H9 (cell line): ENCODE results near the gene RAB24. TPM values are rescaled to one million over a fixed set of nuclear protein-coding genes. Genes with fewer than 3 reads are reported as not detected.

Source experiments
- DNase-seq: peaks from one replicate; pipeline ENCODE4 v3.0.0-alpha.2; 2017
- H2AFZ ChIP-seq: one replicate; pipeline ENCODE4 v1.6.1; 2013; ENCODE audit warnings: mild to moderate bottlenecking, low read length, control low read depth, moderate library complexity
- H2AK5ac ChIP-seq: 2 replicates; pipeline ENCODE4 v1.6.1; 2013; ENCODE audit warnings: low read length, control low read depth, mixed read lengths; ENCODE audit not compliant: insufficient read length
- H2BK120ac ChIP-seq: one replicate; pipeline ENCODE4 v1.6.1; 2013; ENCODE audit warnings: low read depth, mild to moderate bottlenecking, low read length, control low read depth, inconsistent platforms; ENCODE audit not compliant: poor library complexity, severe bottlenecking
- H2BK12ac ChIP-seq: 2 replicates; pipeline ENCODE4 v1.6.1; 2013; ENCODE audit warnings: low read length, control low read depth, mixed read lengths, low read depth; ENCODE audit not compliant: insufficient read length
- H2BK15ac ChIP-seq: 2 replicates; pipeline ENCODE4 v1.6.1; 2013; ENCODE audit warnings: low read depth, low read length, control low read depth
- H2BK20ac ChIP-seq: one replicate; pipeline ENCODE4 v1.6.1; 2013; ENCODE audit warnings: low read depth, mild to moderate bottlenecking, low read length, control low read depth, inconsistent platforms; ENCODE audit not compliant: poor library complexity, severe bottlenecking
- H2BK5ac ChIP-seq: 2 replicates; pipeline ENCODE4 v1.6.1; 2013; ENCODE audit warnings: low read length, control low read depth, mixed read lengths; ENCODE audit not compliant: insufficient read length
- H3K14ac ChIP-seq: 2 replicates; pipeline ENCODE4 v1.6.1; 2013; ENCODE audit warnings: low read length, control low read depth; ENCODE audit not compliant: insufficient read depth
- H3K18ac ChIP-seq: 2 replicates; pipeline ENCODE4 v1.6.1; 2013; ENCODE audit warnings: low read depth, mild to moderate bottlenecking, mixed read lengths, low read length, control low read depth; ENCODE audit not compliant: insufficient read length
- H3K23ac ChIP-seq: 2 replicates; pipeline ENCODE4 v1.6.1; 2013; ENCODE audit warnings: low read length, control low read depth, mixed read lengths, low read depth; ENCODE audit not compliant: insufficient read length
- H3K23me2 ChIP-seq: 2 replicates; pipeline ENCODE4 v1.6.1; 2013; ENCODE audit warnings: low read depth, mild to moderate bottlenecking, mixed read lengths, low read length, control low read depth; ENCODE audit not compliant: insufficient read length, poor library complexity, severe bottlenecking
- H3K27ac ChIP-seq: 2 replicates; pipeline ENCODE4 v1.5.1; 2013; ENCODE audit warnings: low read length, control low read depth, mixed read lengths, low read depth; ENCODE audit not compliant: insufficient read length
- H3K27me3 ChIP-seq: 2 replicates; pipeline ENCODE4 v1.6.1; 2013; ENCODE audit warnings: low read length, control low read depth, inconsistent platforms; ENCODE audit not compliant: insufficient read depth
- H3K4ac ChIP-seq: 2 replicates; pipeline ENCODE4 v1.6.1; 2013; ENCODE audit warnings: low read depth, mild to moderate bottlenecking, control low read depth, inconsistent platforms, low read length, moderate library complexity
- H3K4me1 ChIP-seq: 2 replicates; pipeline ENCODE4 v1.6.1; 2013; ENCODE audit warnings: low read length, control low read depth, inconsistent platforms; ENCODE audit not compliant: insufficient read depth
- H3K4me2 ChIP-seq: 2 replicates; pipeline ENCODE4 v1.6.1; 2013; ENCODE audit warnings: low read length, control low read depth, mixed read lengths; ENCODE audit not compliant: insufficient read length, insufficient read depth
- H3K56ac ChIP-seq: 2 replicates; pipeline ENCODE4 v1.6.1; 2013; ENCODE audit warnings: low read depth, mild to moderate bottlenecking, mixed read lengths, low read length, control low read depth; ENCODE audit not compliant: insufficient read length
- H3K79me1 ChIP-seq: 2 replicates; pipeline ENCODE4 v1.6.1; 2013; ENCODE audit warnings: low read depth, mild to moderate bottlenecking, moderate library complexity, low read length, control low read depth, inconsistent platforms; ENCODE audit not compliant: insufficient read depth, poor library complexity, severe bottlenecking
- H3K79me2 ChIP-seq: 2 replicates; pipeline ENCODE4 v1.6.1; 2013; ENCODE audit warnings: low read length, control low read depth, inconsistent platforms; ENCODE audit not compliant: insufficient read depth
- H3K9ac ChIP-seq: 2 replicates; pipeline ENCODE4 v1.6.1; 2013; ENCODE audit warnings: low read length, control low read depth, mixed read lengths; ENCODE audit not compliant: insufficient read length; ENCODE audit errors: extremely low read depth
- H3K9me3 ChIP-seq: one replicate; pipeline ENCODE4 v1.6.1; 2013; ENCODE audit warnings: low read depth, low read length, inconsistent platforms; ENCODE audit not compliant: control insufficient read depth
- H3T11ph ChIP-seq: one replicate; pipeline ENCODE4 v1.6.1; 2013; ENCODE audit warnings: mild to moderate bottlenecking, low read length, control low read depth, inconsistent platforms
- H4K20me1 ChIP-seq: one replicate; pipeline ENCODE4 v1.6.1; 2013; ENCODE audit not compliant: control insufficient read depth, insufficient read length, insufficient read depth
- H4K5ac ChIP-seq: 2 replicates; pipeline ENCODE4 v1.6.1; 2013; ENCODE audit warnings: low read depth, mild to moderate bottlenecking, mixed read lengths, low read length, control low read depth; ENCODE audit not compliant: insufficient read length
- H4K8ac ChIP-seq: replicated peaks from 2 replicates; pipeline ENCODE4 v1.6.1; 2013; ENCODE audit warnings: low read length, control low read depth, mixed read lengths, low read depth; ENCODE audit not compliant: insufficient read length
- H4K91ac ChIP-seq: 2 replicates; pipeline ENCODE4 v1.6.1; 2013; ENCODE audit warnings: low read depth, mild to moderate bottlenecking, moderate library complexity, mixed read lengths, low read length, control low read depth; ENCODE audit not compliant: insufficient read length
- H3K27ac Mint-ChIP-seq, 3 experiments: 2 replicates in 2 of 3; 3 replicates in 1 of 3; pipeline ENCODE4 v1.8.0; 2020 to 2021; ENCODE audit warnings: mixed read lengths in 3 of 3, mild to moderate bottlenecking in 1 of 3, moderate library complexity in 1 of 3
- H3K27me3 Mint-ChIP-seq: 2 replicates; pipeline ENCODE4 v1.8.0; 2021; ENCODE audit warnings: low read depth, mild to moderate bottlenecking, moderate library complexity, mixed read lengths
- H3K36me3 Mint-ChIP-seq, 3 experiments: 2 replicates in 2 of 3; 3 replicates in 1 of 3; pipeline ENCODE4 v1.8.0; 2020 to 2021; ENCODE audit warnings: low read depth in 3 of 3, mixed read lengths in 3 of 3; ENCODE audit not compliant: insufficient read depth in 1 of 3
- H3K4me1 Mint-ChIP-seq, 2 experiments: 2 replicates each; pipeline ENCODE4 v1.8.0; 2020; ENCODE audit warnings: mixed read lengths in 2 of 2
- H3K4me3 Mint-ChIP-seq, 2 experiments: 2 replicates in 1 of 2; 3 replicates in 1 of 2; pipeline ENCODE4 v1.8.0; 2020 to 2021; ENCODE audit warnings: mild to moderate bottlenecking in 2 of 2, mixed read lengths in 2 of 2, moderate library complexity in 1 of 2
- H3K9me3 Mint-ChIP-seq, 2 experiments: 2 replicates in 1 of 2; 3 replicates in 1 of 2; pipeline ENCODE4 v1.8.0; 2020; ENCODE audit warnings: mild to moderate bottlenecking in 2 of 2, mixed read lengths in 2 of 2, moderate library complexity in 1 of 2
- whole genome bisulfite sequencing: extraction: QIAGEN DNeasy Blood & Tissue Kit; methylation state at CpG from one replicate; pipeline ENCODE4 v1.1.7; 2013; ENCODE audit warnings: missing lambda C conversion rate, low lambda C conversion rate, mixed read lengths; ENCODE audit not compliant: insufficient read length; ENCODE audit errors: extremely low coverage; 5-methylcytosine and 5-hydroxymethylcytosine counted together
- total RNA-seq: library from RNA; stranded (reverse); gene quantifications from 2 replicates; pipeline ENCODE4 v1.2.1, GENCODE V29; 2021
- TF ChIP-seq, protein P1 (sequence below): fragments of 200-600 bp; sonication (generic); conservative IDR thresholded peaks from 3 replicates; pipeline ENCODE4 v1.8.0; 2021; ENCODE audit warnings: antibody characterized with exemption, mild to moderate bottlenecking

The RAB24 gene
- total RNA-seq, 1 experiment from 2014 or later = 17.6 TPM

DNA sequence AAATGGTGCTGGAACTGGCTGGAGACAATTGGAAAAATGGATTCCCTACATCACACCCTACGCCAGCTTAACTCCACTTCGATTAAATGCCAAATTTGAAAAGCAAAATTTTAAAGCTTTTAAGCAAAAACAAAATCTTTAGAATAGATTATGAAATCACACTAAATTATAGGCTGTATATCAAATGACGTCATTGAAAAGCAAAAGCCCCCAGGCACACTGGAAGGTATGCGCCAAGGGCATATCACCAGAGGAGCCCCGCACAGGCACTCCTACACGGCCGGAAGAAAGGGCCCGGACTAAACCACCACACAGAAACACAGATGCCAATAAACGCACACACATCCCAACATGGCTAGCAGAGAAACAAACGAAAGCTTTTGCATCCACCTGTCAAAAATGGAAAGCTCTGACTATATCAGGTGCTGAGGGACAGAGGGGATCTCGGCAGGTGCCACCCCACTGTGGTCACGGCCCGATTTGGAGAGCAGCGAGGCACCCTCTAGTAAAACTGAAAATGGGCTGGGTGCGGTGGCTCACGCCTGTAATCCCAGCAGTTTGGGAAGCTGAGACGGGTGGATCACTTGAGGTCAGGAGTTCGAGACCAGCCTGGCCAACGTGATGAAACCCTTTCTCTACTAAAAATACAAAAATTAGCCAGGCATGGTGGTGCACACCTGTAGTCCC is 25.2 kb upstream of the RAB24 start:
- no peak overlapping the region for H2BK12ac ChIP-seq
- Mint-ChIP-seq H3K36me3 (peaks cover under 1 to 51% (median 44%) of the 10 kb centered on the region in 3 experiments; a peak in 6 of 7 replicates), H3K9me3 (no peaks in the 10 kb centered on the region), H3K4me1 (peaks cover 25 to 34% of the 10 kb centered on the region in 2 experiments), H3K27ac (no peak overlapping the region; a peak in 1 of 7 replicates), H3K27me3 (no peaks in the 10 kb centered on the region), H3K4me3 (no peak overlapping the region)
- no peaks in the 10 kb centered on the region for H3K9me3 ChIP-seq
- H4K8ac ChIP-seq = no peak overlapping the region
- WGBS = no CpG with 5 or more reads among the region's 19 CpGs
- no peak overlapping the region for H2AFZ ChIP-seq
- no peak overlapping the region for H3K56ac ChIP-seq
- H3K4ac ChIP-seq = no peak overlapping the region
- no peak overlapping the region for H3T11ph ChIP-seq
- H2BK120ac ChIP-seq = no peak overlapping the region
- H2BK15ac ChIP-seq = no peak overlapping the region
- no peak overlapping the region for H3K14ac ChIP-seq
- no peaks in the 10 kb centered on the region for H3K23me2 ChIP-seq
- no peak overlapping the region for H3K9ac ChIP-seq
- no peak overlapping the region for H4K5ac ChIP-seq
- H3K18ac ChIP-seq = no peak overlapping the region
- no peak overlapping the region for H2BK5ac ChIP-seq
- TF ChIP-seq, protein P1, sequence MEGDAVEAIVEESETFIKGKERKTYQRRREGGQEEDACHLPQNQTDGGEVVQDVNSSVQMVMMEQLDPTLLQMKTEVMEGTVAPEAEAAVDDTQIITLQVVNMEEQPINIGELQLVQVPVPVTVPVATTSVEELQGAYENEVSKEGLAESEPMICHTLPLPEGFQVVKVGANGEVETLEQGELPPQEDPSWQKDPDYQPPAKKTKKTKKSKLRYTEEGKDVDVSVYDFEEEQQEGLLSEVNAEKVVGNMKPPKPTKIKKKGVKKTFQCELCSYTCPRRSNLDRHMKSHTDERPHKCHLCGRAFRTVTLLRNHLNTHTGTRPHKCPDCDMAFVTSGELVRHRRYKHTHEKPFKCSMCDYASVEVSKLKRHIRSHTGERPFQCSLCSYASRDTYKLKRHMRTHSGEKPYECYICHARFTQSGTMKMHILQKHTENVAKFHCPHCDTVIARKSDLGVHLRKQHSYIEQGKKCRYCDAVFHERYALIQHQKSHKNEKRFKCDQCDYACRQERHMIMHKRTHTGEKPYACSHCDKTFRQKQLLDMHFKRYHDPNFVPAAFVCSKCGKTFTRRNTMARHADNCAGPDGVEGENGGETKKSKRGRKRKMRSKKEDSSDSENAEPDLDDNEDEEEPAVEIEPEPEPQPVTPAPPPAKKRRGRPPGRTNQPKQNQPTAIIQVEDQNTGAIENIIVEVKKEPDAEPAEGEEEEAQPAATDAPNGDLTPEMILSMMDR = no peak
- H2BK20ac ChIP-seq = no peak overlapping the region
- H3K23ac ChIP-seq = no peak overlapping the region
- peaks cover 9% of the 10 kb centered on the region; the same call in 1 of the 2 replicates for H3K4me1 ChIP-seq
- no peak overlapping the region for H2AK5ac ChIP-seq
- H3K79me2 ChIP-seq = no peaks in the 10 kb centered on the region
- H3K79me1 ChIP-seq = no peaks in the 10 kb centered on the region
- H3K27ac ChIP-seq = no peak overlapping the region
- no peak overlapping the region for H4K91ac ChIP-seq
- H3K27me3 ChIP-seq = no peaks in the 10 kb centered on the region
- peaks cover 2% of the 10 kb centered on the region for H4K20me1 ChIP-seq
- no peak overlapping the region for H3K4me2 ChIP-seq
- no peak for DNase-seq
